HEK293 (cell line): ENCODE data around the gene HAAO.
A peak's percentile ranks its signal among the peaks of the same experiment; 100 is the strongest.

Experiments
- CTCF ChIA-PET: fragments of 350-600 bp; formaldehyde crosslinking; extraction: SDS; loops from one replicate; lab custom pipeline; 2021; ENCODE audit warnings: antibody characterized with exemption; lab: Yijun Ruan, JAX
- POLR2A ChIA-PET: fragments of 300-600 bp; formaldehyde crosslinking; extraction: SDS; loops from one replicate; lab custom pipeline; 2020; ENCODE audit warnings: antibody characterized with exemption, inconsistent platforms; lab: Yijun Ruan, JAX
- H3K27ac ChIP-seq: fragments of 200-500 bp; sonication (Bioruptor generic); 2 replicates; pipeline ENCODE4 v1.5.1; 2014; ENCODE audit warnings: low read depth, low read length, control low read depth, inconsistent platforms; ENCODE audit errors: extremely low read depth
- H3K36me3 ChIP-seq, 2 experiments: fragments of 200-500 bp in 1 of 2; sonication (Bioruptor generic) in 1 of 2; 1 replicate in 1 of 2; 2 replicates in 1 of 2; pipeline ENCODE4 v1.5.1; 2014 to 2017; ENCODE audit warnings: inconsistent platforms in 2 of 2, low read length in 2 of 2; ENCODE audit not compliant: control insufficient read depth in 2 of 2, insufficient read depth in 1 of 2
- H3K4me1 ChIP-seq: fragments of 200-500 bp; sonication (Bioruptor generic); 2 replicates; pipeline ENCODE4 v1.5.1; 2014; ENCODE audit warnings: mild to moderate bottlenecking, low read length, inconsistent platforms; ENCODE audit not compliant: control insufficient read depth, insufficient read depth
- H3K4me3 ChIP-seq: 2 replicates; pipeline ENCODE4 v1.5.1; 2011; ENCODE audit warnings: low read depth, mild to moderate bottlenecking, control low read depth, low read length, moderate library complexity
- H3K9me3 ChIP-seq: fragments of 200-500 bp; sonication (Bioruptor generic); 2 replicates; pipeline ENCODE4 v1.5.1; 2014; ENCODE audit warnings: low read depth, low read length, inconsistent platforms; ENCODE audit not compliant: control insufficient read depth, insufficient read depth
- KLF1 ChIP-seq: fragments of 450-650 bp; formaldehyde crosslinking; IDR thresholded peaks from 2 replicates; pipeline ENCODE4 v1.5.1; 2016; ENCODE audit warnings: missing biosample characterization, missing genetic modification characterization
- OVOL3 ChIP-seq: fragments of 450-650 bp; formaldehyde crosslinking; IDR thresholded peaks from 2 replicates; pipeline ENCODE4 v1.5.1; 2016; ENCODE audit warnings: missing biosample characterization, missing genetic modification characterization
- SP3 ChIP-seq: fragments of 450-650 bp; formaldehyde crosslinking; IDR thresholded peaks from 2 replicates; pipeline ENCODE4 v1.5.1; 2016; ENCODE audit warnings: missing biosample characterization, missing genetic modification characterization
- ZBTB20 ChIP-seq: fragments of 450-650 bp; formaldehyde crosslinking; IDR thresholded peaks from 2 replicates; pipeline ENCODE4 v1.5.1; 2016; ENCODE audit warnings: missing biosample characterization, missing genetic modification characterization
- ZBTB8A ChIP-seq: fragments of 450-650 bp; formaldehyde crosslinking; IDR thresholded peaks from 2 replicates; pipeline ENCODE4 v1.5.1; 2016; ENCODE audit warnings: missing biosample characterization, missing genetic modification characterization
- ZNF133 ChIP-seq: fragments of 450-650 bp; formaldehyde crosslinking; IDR thresholded peaks from 2 replicates; pipeline ENCODE4 v1.5.1; 2016; ENCODE audit warnings: missing biosample characterization, missing genetic modification characterization
- ZNF146 ChIP-seq: fragments of 450-650 bp; formaldehyde crosslinking; IDR thresholded peaks from 2 replicates; pipeline ENCODE4 v1.5.1; 2016; ENCODE audit warnings: missing biosample characterization, missing genetic modification characterization
- ZNF16 ChIP-seq: fragments of 450-650 bp; formaldehyde crosslinking; IDR thresholded peaks from 2 replicates; pipeline ENCODE4 v1.5.1; 2016; ENCODE audit warnings: low read depth, missing biosample characterization, missing genetic modification characterization
- ZNF169 ChIP-seq: fragments of 450-650 bp; formaldehyde crosslinking; IDR thresholded peaks from 2 replicates; pipeline ENCODE4 v1.5.1; 2016; ENCODE audit warnings: missing biosample characterization, missing genetic modification characterization
- ZNF223 ChIP-seq: fragments of 450-650 bp; formaldehyde crosslinking; IDR thresholded peaks from 2 replicates; pipeline ENCODE4 v1.5.1; 2016; ENCODE audit warnings: missing biosample characterization, missing genetic modification characterization
- ZNF23 ChIP-seq: fragments of 450-650 bp; formaldehyde crosslinking; IDR thresholded peaks from 2 replicates; pipeline ENCODE4 v1.5.1; 2016; ENCODE audit warnings: missing biosample characterization, missing genetic modification characterization, borderline replicate concordance
- ZNF239 ChIP-seq: fragments of 450-650 bp; formaldehyde crosslinking; IDR thresholded peaks from 2 replicates; pipeline ENCODE4 v1.5.1; 2016; ENCODE audit warnings: missing biosample characterization, missing genetic modification characterization
- ZNF24 ChIP-seq: fragments of 450-650 bp; formaldehyde crosslinking; IDR thresholded peaks from 2 replicates; pipeline ENCODE4 v1.5.1; 2016; ENCODE audit warnings: missing biosample characterization, missing genetic modification characterization
- ZNF311 ChIP-seq: fragments of 450-650 bp; formaldehyde crosslinking; IDR thresholded peaks from 2 replicates; pipeline ENCODE4 v1.5.1; 2017; ENCODE audit warnings: missing biosample characterization, missing genetic modification characterization, borderline replicate concordance
- ZNF362 ChIP-seq: fragments of 450-650 bp; formaldehyde crosslinking; IDR thresholded peaks from 2 replicates; pipeline ENCODE4 v1.5.1; 2016; ENCODE audit warnings: missing biosample characterization, missing genetic modification characterization
- ZNF394 ChIP-seq: fragments of 450-650 bp; formaldehyde crosslinking; IDR thresholded peaks from 2 replicates; pipeline ENCODE4 v1.5.1; 2016; ENCODE audit warnings: missing biosample characterization, missing genetic modification characterization, mild to moderate bottlenecking, moderate library complexity, borderline replicate concordance
- ZNF426 ChIP-seq: fragments of 450-650 bp; formaldehyde crosslinking; IDR thresholded peaks from 2 replicates; pipeline ENCODE4 v1.5.1; 2017; ENCODE audit warnings: missing biosample characterization, missing genetic modification characterization, mild to moderate bottlenecking, inconsistent platforms, moderate library complexity
- ZNF473 ChIP-seq: fragments of 450-650 bp; formaldehyde crosslinking; IDR thresholded peaks from 2 replicates; pipeline ENCODE4 v1.5.1; 2017; ENCODE audit warnings: missing biosample characterization, missing genetic modification characterization
- ZNF510 ChIP-seq: fragments of 450-650 bp; formaldehyde crosslinking; IDR thresholded peaks from 2 replicates; pipeline ENCODE4 v1.5.1; 2018; ENCODE audit warnings: mild to moderate bottlenecking, missing genetic modification characterization, missing biosample characterization; ENCODE audit not compliant: insufficient replicate concordance
- ZNF514 ChIP-seq: fragments of 450-650 bp; formaldehyde crosslinking; IDR thresholded peaks from 2 replicates; pipeline ENCODE4 v1.5.1; 2016; ENCODE audit warnings: missing biosample characterization, missing genetic modification characterization
- ZNF521 ChIP-seq: fragments of 450-650 bp; formaldehyde crosslinking; IDR thresholded peaks from 2 replicates; pipeline ENCODE4 v1.5.1; 2017; ENCODE audit warnings: missing biosample characterization, mild to moderate bottlenecking, missing genetic modification characterization
- ZNF555 ChIP-seq: fragments of 450-650 bp; formaldehyde crosslinking; conservative IDR thresholded peaks from 2 replicates; pipeline ENCODE4 v1.5.1; 2017; ENCODE audit warnings: missing biosample characterization, mild to moderate bottlenecking, missing genetic modification characterization, inconsistent platforms
- ZNF571 ChIP-seq: fragments of 450-650 bp; formaldehyde crosslinking; IDR thresholded peaks from 2 replicates; pipeline ENCODE4 v1.5.0; 2017; ENCODE audit warnings: missing biosample characterization, missing genetic modification characterization
- ZNF610 ChIP-seq: fragments of 450-650 bp; formaldehyde crosslinking; IDR thresholded peaks from 2 replicates; pipeline ENCODE4 v1.5.1; 2016; ENCODE audit warnings: missing biosample characterization, missing genetic modification characterization, borderline replicate concordance
- ZNF621 ChIP-seq: fragments of 450-650 bp; formaldehyde crosslinking; IDR thresholded peaks from 2 replicates; pipeline ENCODE4 v1.5.1; 2017; ENCODE audit warnings: missing biosample characterization, missing genetic modification characterization
- ZNF624 ChIP-seq: fragments of 450-650 bp; formaldehyde crosslinking; IDR thresholded peaks from 2 replicates; pipeline ENCODE4 v1.5.1; 2017; ENCODE audit warnings: missing biosample characterization, missing genetic modification characterization
- ZNF626 ChIP-seq: fragments of 450-650 bp; sonication (Bioruptor Pico); formaldehyde crosslinking; IDR thresholded peaks from 2 replicates; pipeline ENCODE4 v1.5.1; 2018; ENCODE audit warnings: missing biosample characterization, missing genetic modification characterization, inconsistent platforms
- ZNF670 ChIP-seq: fragments of 450-650 bp; formaldehyde crosslinking; IDR thresholded peaks from 2 replicates; pipeline ENCODE4 v1.5.1; 2016; ENCODE audit warnings: missing biosample characterization, missing genetic modification characterization, low read depth
- ZNF747 ChIP-seq: fragments of 450-650 bp; formaldehyde crosslinking; IDR thresholded peaks from 2 replicates; pipeline ENCODE4 v1.5.1; 2016; ENCODE audit warnings: missing biosample characterization, missing genetic modification characterization
- ZNF791 ChIP-seq: fragments of 450-650 bp; formaldehyde crosslinking; IDR thresholded peaks from 2 replicates; pipeline ENCODE4 v1.5.1; 2016; ENCODE audit warnings: missing biosample characterization, missing genetic modification characterization
- TF ChIP-seq, protein P1 (sequence below): fragments of 450-650 bp; formaldehyde crosslinking; IDR thresholded peaks from 2 replicates; pipeline ENCODE4 v1.5.1; 2017; ENCODE audit warnings: missing biosample characterization, missing genetic modification characterization
- TF ChIP-seq, protein P2 (sequence below): fragments of 450-650 bp; formaldehyde crosslinking; IDR thresholded peaks from 2 replicates; pipeline ENCODE4 v1.5.1; 2016; ENCODE audit warnings: missing biosample characterization, missing genetic modification characterization

Gene HAAO

GRCh38 chr2:42762155-42762554 is 30.2 kb downstream of the HAAO start:
- ChIA-PET CTCF (no interaction called here), POLR2A (no interaction called here)
- H3K9me3 ChIP-seq, result no peaks in the 10 kb centered on the region

GRCh38 chr2:42761554-42761953 is 30.8 kb downstream of the HAAO start:
- Histone ChIP-seq H3K4me3 (no peak overlapping the region), H3K4me1 (no peaks in the 10 kb centered on the region), H3K27ac (no peak overlapping the region), H3K36me3 (no peaks in the 10 kb centered on the region), H3K9me3 (no peaks in the 10 kb centered on the region)
- TF ChIP-seq KLF1 (peak; percentile 87), ZNF394 (tag by site-specific recombination) (no peak)
- CTCF ChIA-PET, result no interaction called here
- POLR2A ChIA-PET, result no interaction called here

More at GRCh38 chr2:42762155-42762554, 30.2 kb downstream of the HAAO start:
- no peak overlapping the region for H3K4me3 ChIP-seq
- H3K4me1 ChIP-seq, result no peaks in the 10 kb centered on the region
- TF ChIP-seq OVOL3 (tag by site-specific recombination) (no peak), ZNF791 (tag by site-specific recombination) (no peak), ZNF610 (tag by site-specific recombination) (no peak), ZBTB8A (no peak), ZNF514 (tag by site-specific recombination) (no peak), ZNF311 (no peak), ZNF16 (tag by site-specific recombination) (no peak), ZNF670 (tag by site-specific recombination) (no peak), ZNF146 (tag by site-specific recombination) (no peak), ZNF169 (tag by site-specific recombination) (no peak), ZNF510 (tag by site-specific recombination) (no peak), ZNF362 (no peak), SP3 (tag by site-specific recombination) (no peak), ZNF426 (no peak)
- H3K27ac ChIP-seq, result no peak overlapping the region
- H3K36me3 ChIP-seq, result no peaks in the 10 kb centered on the region

- peaks cover 0 to 10% of the 10 kb centered on the region in 2 experiments; a peak in 1 of 3 replicates for H3K36me3 ChIP-seq
- TF ChIP-seq ZNF555 (tag by site-specific recombination) (no peak), ZNF23 (no peak), ZNF133 (tag by site-specific recombination) (no peak), ZNF747 (tag by site-specific recombination) (no peak), ZNF473 (tag by site-specific recombination) (no peak), ZNF624 (tag by site-specific recombination) (no peak), ZNF571 (tag by site-specific recombination) (no peak), ZNF223 (tag by site-specific recombination) (no peak), ZNF610 (tag by site-specific recombination) (no peak), ZNF521 (tag by site-specific recombination) (no peak), ZNF621 (tag by site-specific recombination) (no peak), ZNF24 (tag by site-specific recombination) (no peak), ZNF239 (tag by site-specific recombination) (no peak), ZBTB20 (no peak), ZNF626 (tag by site-specific recombination) (no peak)
- TF ChIP-seq, protein P1, sequence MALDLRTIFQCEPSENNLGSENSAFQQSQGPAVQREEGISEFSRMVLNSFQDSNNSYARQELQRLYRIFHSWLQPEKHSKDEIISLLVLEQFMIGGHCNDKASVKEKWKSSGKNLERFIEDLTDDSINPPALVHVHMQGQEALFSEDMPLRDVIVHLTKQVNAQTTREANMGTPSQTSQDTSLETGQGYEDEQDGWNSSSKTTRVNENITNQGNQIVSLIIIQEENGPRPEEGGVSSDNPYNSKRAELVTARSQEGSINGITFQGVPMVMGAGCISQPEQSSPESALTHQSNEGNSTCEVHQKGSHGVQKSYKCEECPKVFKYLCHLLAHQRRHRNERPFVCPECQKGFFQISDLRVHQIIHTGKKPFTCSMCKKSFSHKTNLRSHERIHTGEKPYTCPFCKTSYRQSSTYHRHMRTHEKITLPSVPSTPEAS (tag by site-specific recombination), result no peak
- TF ChIP-seq, protein P2, sequence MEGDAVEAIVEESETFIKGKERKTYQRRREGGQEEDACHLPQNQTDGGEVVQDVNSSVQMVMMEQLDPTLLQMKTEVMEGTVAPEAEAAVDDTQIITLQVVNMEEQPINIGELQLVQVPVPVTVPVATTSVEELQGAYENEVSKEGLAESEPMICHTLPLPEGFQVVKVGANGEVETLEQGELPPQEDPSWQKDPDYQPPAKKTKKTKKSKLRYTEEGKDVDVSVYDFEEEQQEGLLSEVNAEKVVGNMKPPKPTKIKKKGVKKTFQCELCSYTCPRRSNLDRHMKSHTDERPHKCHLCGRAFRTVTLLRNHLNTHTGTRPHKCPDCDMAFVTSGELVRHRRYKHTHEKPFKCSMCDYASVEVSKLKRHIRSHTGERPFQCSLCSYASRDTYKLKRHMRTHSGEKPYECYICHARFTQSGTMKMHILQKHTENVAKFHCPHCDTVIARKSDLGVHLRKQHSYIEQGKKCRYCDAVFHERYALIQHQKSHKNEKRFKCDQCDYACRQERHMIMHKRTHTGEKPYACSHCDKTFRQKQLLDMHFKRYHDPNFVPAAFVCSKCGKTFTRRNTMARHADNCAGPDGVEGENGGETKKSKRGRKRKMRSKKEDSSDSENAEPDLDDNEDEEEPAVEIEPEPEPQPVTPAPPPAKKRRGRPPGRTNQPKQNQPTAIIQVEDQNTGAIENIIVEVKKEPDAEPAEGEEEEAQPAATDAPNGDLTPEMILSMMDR (tag by site-specific recombination), result no peak
- POLR2A ChIA-PET, result no interaction called here
- no peaks in the 10 kb centered on the region for H3K4me1 ChIP-seq
- CTCF ChIA-PET, result no interaction called here
- H3K27ac ChIP-seq, result no peak overlapping the region
- no peaks in the 10 kb centered on the region for H3K9me3 ChIP-seq
- H3K4me3 ChIP-seq, result no peak overlapping the region
These were observed 33.6 kb downstream of the HAAO start for GRCh38 chr2:42758751-42759150.
